SK-N-SH (cell line): ENCODE results near the gene PTK7. TPM values are rescaled to one million over a fixed set of nuclear protein-coding genes. Genes with fewer than 3 reads are reported as not detected.

ENCODE experiments used
- CTCF ChIA-PET: fragments of 300-600, 350-600 bp; formaldehyde crosslinking; extraction: SDS; loops from one replicate; lab custom pipeline; 2021; lab: Yijun Ruan, JAX
- POLR2A ChIA-PET: fragments of 350-600 bp; sonication (Branson Sonifier 250); formaldehyde crosslinking; extraction: SDS; loops from one replicate; lab custom pipeline; 2020; ENCODE audit warnings: antibody characterized with exemption, inconsistent platforms; lab: Yijun Ruan, JAX
- DNase-seq: peaks from one replicate; pipeline ENCODE4 v3.0.0; 2012
- H2AFZ ChIP-seq: fragments of 200-600 bp; sonication (generic); 2 replicates; pipeline ENCODE4 v1.8.1; 2016; ENCODE audit warnings: antibody characterized with exemption, mild to moderate bottlenecking, low read depth
- H3F3A ChIP-seq: fragments of 200-600 bp; sonication (generic); replicated peaks from 2 replicates; pipeline ENCODE3; 2016; ENCODE audit warnings: antibody characterized with exemption, mild to moderate bottlenecking; ENCODE audit not compliant: insufficient read depth
- H3K27ac ChIP-seq, 2 experiments: fragments of 200-500 bp in 1 of 2; fragments of 200-600 bp in 1 of 2; sonication (Bioruptor generic) in 1 of 2; sonication (generic), shearing (Covaris generic) in 1 of 2; 2 replicates each; pipeline versions ENCODE4 v1.5.1 to v1.6.1; 2014 to 2016; ENCODE audit warnings: low read depth in 2 of 2, inconsistent platforms in 1 of 2, low read length in 1 of 2, mild to moderate bottlenecking in 1 of 2, mixed read lengths in 1 of 2
- H3K27me3 ChIP-seq: fragments of 200-600 bp; sonication (generic), shearing (Covaris generic); 2 replicates; pipeline ENCODE4 v1.6.1; 2016; ENCODE audit warnings: mixed run types; ENCODE audit not compliant: insufficient read depth
- H3K36me3 ChIP-seq, 2 experiments: fragments of 200-500 bp in 1 of 2; fragments of 200-600 bp in 1 of 2; sonication (Bioruptor generic) in 1 of 2; sonication (generic) in 1 of 2; replicated peaks in 1 of 2; 2 replicates each; pipeline versions ENCODE3 to v1.5.1; 2014 to 2016; ENCODE audit warnings: low read length in 1 of 2, mild to moderate bottlenecking in 1 of 2; ENCODE audit not compliant: insufficient read depth in 2 of 2, control insufficient read depth in 1 of 2
- H3K4me1 ChIP-seq, 2 experiments: fragments of 200-500 bp in 1 of 2; fragments of 200-600 bp in 1 of 2; sonication (Bioruptor generic) in 1 of 2; sonication (generic), shearing (Covaris generic) in 1 of 2; 2 replicates each; pipeline versions ENCODE4 v1.5.1 to v1.6.1; 2014 to 2016; ENCODE audit warnings: low read depth in 1 of 2, low read length in 1 of 2, mixed run types in 1 of 2; ENCODE audit not compliant: insufficient read depth in 2 of 2, control insufficient read depth in 1 of 2
- H3K4me2 ChIP-seq: fragments of 200-600 bp; sonication (generic), shearing (Covaris generic); 2 replicates; pipeline ENCODE4 v1.6.1; 2017; ENCODE audit warnings: mixed run types
- H3K4me3 ChIP-seq, 2 experiments: fragments of 200-500 bp in 1 of 2; fragments of 200-600 bp in 1 of 2; sonication (Bioruptor generic) in 1 of 2; sonication (generic), shearing (Covaris generic) in 1 of 2; 2 replicates each; pipeline versions ENCODE4 v1.5.1 to v1.8.1; 2014 to 2016; ENCODE audit warnings: low read depth in 2 of 2, inconsistent platforms in 1 of 2, low read length in 1 of 2, mild to moderate bottlenecking in 1 of 2, mixed read lengths in 1 of 2, moderate library complexity in 1 of 2
- H3K79me2 ChIP-seq: fragments of 200-600 bp; sonication (generic); 2 replicates; pipeline ENCODE4 v1.8.1; 2017; ENCODE audit warnings: mild to moderate bottlenecking; ENCODE audit not compliant: insufficient read depth
- H3K9ac ChIP-seq: fragments of 200-600 bp; sonication (generic); 2 replicates; pipeline ENCODE4 v1.6.1; 2017; ENCODE audit warnings: mixed run types
- H3K9me2 ChIP-seq: fragments of 200-600 bp; sonication (generic); 2 replicates; pipeline ENCODE4 v1.6.1; 2017; ENCODE audit warnings: mixed run types
- H3K9me3 ChIP-seq: fragments of 200-600 bp; sonication (generic); 2 replicates; pipeline ENCODE4 v1.6.1; 2017; ENCODE audit warnings: mixed run types, mild to moderate bottlenecking, moderate library complexity
- H4K20me1 ChIP-seq: fragments of 200-600 bp; sonication (generic); 2 replicates; pipeline ENCODE4 v1.6.1; 2017; ENCODE audit warnings: mild to moderate bottlenecking, mixed run types; ENCODE audit not compliant: insufficient read depth
- ELF1 ChIP-seq: IDR thresholded peaks from 2 replicates; pipeline ENCODE4 v1.4.0; 2012
- GABPA ChIP-seq: IDR thresholded peaks from 2 replicates; pipeline ENCODE4 v1.4.0; 2012; ENCODE audit warnings: low read depth, mild to moderate bottlenecking
- RCOR1 ChIP-seq: fragments of 150-350 bp; IDR thresholded peaks from 2 replicates; pipeline ENCODE4 v1.6.1; 2017; ENCODE audit warnings: antibody characterized with exemption, low read length
- WGBS: methylation state at CpG from one replicate; pipeline ENCODE4 v1.1.6; 2017; ENCODE audit warnings: low lambda C conversion rate; 5-methylcytosine and 5-hydroxymethylcytosine counted together
- polyA plus RNA-seq, 3 experiments: library from polyadenylated mRNA; depleted of rRNA; stranded (reverse); fragments of >200 nt; gene quantifications; 2 replicates each; pipeline ENCODE4 v1.2.3, GENCODE V29; 2012
- TF ChIP-seq, protein P1 (sequence below): IDR thresholded peaks from 2 replicates; pipeline ENCODE4 v1.6.1; 2012; ENCODE audit warnings: mild to moderate bottlenecking, low read depth, low read length, moderate library complexity

The PTK7 gene
- polyA plus RNA-seq, 1 of the 3 experiments (the other 2 are of a cell fraction): 105 TPM

DNA sequence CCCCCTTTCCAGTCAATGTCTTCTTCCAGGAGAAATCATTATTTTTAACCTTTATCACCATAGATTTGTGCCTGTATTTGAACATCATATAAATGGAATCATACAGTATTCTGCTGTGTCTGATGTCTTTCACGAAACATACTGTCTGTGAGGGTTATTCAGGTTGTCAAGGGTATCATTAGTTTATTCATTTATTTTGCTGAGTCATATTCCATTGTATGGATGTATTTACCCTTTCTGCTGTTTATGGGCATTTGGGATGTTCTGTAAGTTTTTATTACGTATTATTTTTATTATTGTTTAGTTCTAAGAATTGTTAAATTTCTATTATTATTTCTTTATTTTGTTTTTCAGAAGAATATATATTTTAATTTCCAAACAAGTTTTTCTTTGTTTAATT lies 131.2 kb downstream of the PTK7 start:
- Histone ChIP-seq H3K9me3 (no peaks in the 10 kb centered on the region), H3K4me2 (no peak overlapping the region), H3F3A (no peaks in the 10 kb centered on the region), H4K20me1 (no peaks in the 10 kb centered on the region), H3K9ac (no peak overlapping the region), H3K4me3 (no peak overlapping the region), H2AFZ (no peak overlapping the region), H3K79me2 (no peaks in the 10 kb centered on the region), H3K27me3 (no peaks in the 10 kb centered on the region), H3K4me1 (no peaks in the 10 kb centered on the region), H3K9me2 (no peaks in the 10 kb centered on the region), H3K36me3 (peaks cover 25% of the 10 kb centered on the region in 2 experiments)
- POLR2A ChIA-PET: no interaction called here
- DNase-seq: no peak
- CTCF ChIA-PET: no interaction called here
- 88% methylated on average over 2 of the region's 2 CpGs for WGBS
- TF ChIP-seq, protein P1, sequence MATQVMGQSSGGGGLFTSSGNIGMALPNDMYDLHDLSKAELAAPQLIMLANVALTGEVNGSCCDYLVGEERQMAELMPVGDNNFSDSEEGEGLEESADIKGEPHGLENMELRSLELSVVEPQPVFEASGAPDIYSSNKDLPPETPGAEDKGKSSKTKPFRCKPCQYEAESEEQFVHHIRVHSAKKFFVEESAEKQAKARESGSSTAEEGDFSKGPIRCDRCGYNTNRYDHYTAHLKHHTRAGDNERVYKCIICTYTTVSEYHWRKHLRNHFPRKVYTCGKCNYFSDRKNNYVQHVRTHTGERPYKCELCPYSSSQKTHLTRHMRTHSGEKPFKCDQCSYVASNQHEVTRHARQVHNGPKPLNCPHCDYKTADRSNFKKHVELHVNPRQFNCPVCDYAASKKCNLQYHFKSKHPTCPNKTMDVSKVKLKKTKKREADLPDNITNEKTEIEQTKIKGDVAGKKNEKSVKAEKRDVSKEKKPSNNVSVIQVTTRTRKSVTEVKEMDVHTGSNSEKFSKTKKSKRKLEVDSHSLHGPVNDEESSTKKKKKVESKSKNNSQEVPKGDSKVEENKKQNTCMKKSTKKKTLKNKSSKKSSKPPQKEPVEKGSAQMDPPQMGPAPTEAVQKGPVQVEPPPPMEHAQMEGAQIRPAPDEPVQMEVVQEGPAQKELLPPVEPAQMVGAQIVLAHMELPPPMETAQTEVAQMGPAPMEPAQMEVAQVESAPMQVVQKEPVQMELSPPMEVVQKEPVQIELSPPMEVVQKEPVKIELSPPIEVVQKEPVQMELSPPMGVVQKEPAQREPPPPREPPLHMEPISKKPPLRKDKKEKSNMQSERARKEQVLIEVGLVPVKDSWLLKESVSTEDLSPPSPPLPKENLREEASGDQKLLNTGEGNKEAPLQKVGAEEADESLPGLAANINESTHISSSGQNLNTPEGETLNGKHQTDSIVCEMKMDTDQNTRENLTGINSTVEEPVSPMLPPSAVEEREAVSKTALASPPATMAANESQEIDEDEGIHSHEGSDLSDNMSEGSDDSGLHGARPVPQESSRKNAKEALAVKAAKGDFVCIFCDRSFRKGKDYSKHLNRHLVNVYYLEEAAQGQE: no peak
- TF ChIP-seq ELF1: no peak
- no peak for TF ChIP-seq RCOR1
- TF ChIP-seq GABPA: no peak
- TF ChIP-seq, all 33 proteins: peak for 0
- H3K27ac ChIP-seq: no peak overlapping the region

Other genes with a start within 250 kb of the PTK7 start
- 22.1 and 28.7 TPM in 2 replicates for gene RPL7L1, start 196.7 kb upstream of the PTK7 start, polyA plus RNA-seq (2012; rRNA removed)
- gene PTCRA, start 160.3 kb upstream of the PTK7 start, polyA plus RNA-seq (2012; rRNA removed): not detected in 2 replicates
- gene CNPY3, start 146.8 kb upstream of the PTK7 start, polyA plus RNA-seq (2012; rRNA removed): 59.2 and 77.5 TPM in 2 replicates
- 1.4 and 2.0 TPM in 2 replicates for gene GNMT, start 115.6 kb upstream of the PTK7 start, polyA plus RNA-seq (2012; rRNA removed)
- 12.5 and 15.3 TPM in 2 replicates for gene PEX6, start 97.1 kb upstream of the PTK7 start, polyA plus RNA-seq (2012; rRNA removed)
- 37.6 and 38.6 TPM in 2 replicates for gene PPP2R5D, start 91.7 kb upstream of the PTK7 start, polyA plus RNA-seq (2012; rRNA removed)
- 160 and 171 TPM in 2 replicates for gene MEA1, start 62.4 kb upstream of the PTK7 start, polyA plus RNA-seq (2012; rRNA removed)
- 59.1 and 74.1 TPM in 2 replicates for gene KLHDC3, start 62.1 kb upstream of the PTK7 start, polyA plus RNA-seq (2012; rRNA removed)
- gene RRP36, start 54.7 kb upstream of the PTK7 start, polyA plus RNA-seq (2012; rRNA removed): 60.5 and 64.8 TPM in 2 replicates
- 46.9 and 59.6 TPM in 2 replicates for gene CUL7, start 22.5 kb upstream of the PTK7 start, polyA plus RNA-seq (2012; rRNA removed)
- 43.0 and 64.7 TPM in 2 replicates for gene MRPL2, start 16.9 kb upstream of the PTK7 start, polyA plus RNA-seq (2012; rRNA removed)
- 17.5 and 22.0 TPM in 2 replicates for gene KLC4, start 16.7 kb upstream of the PTK7 start, polyA plus RNA-seq (2012; rRNA removed)
- 31.7 and 33.8 TPM in 2 replicates for gene SRF, start 95.0 kb downstream of the PTK7 start, polyA plus RNA-seq (2012; rRNA removed)
- gene CUL9, start 105.9 kb downstream of the PTK7 start, polyA plus RNA-seq (2012; rRNA removed): 36.8 and 37.7 TPM in 2 replicates
- gene DNPH1, start 153.2 kb downstream of the PTK7 start, polyA plus RNA-seq (2012; rRNA removed): 263 and 287 TPM in 2 replicates
- 0.91 and 0.94 TPM in 2 replicates for gene TTBK1, start 167.2 kb downstream of the PTK7 start, polyA plus RNA-seq (2012; rRNA removed)
- gene SLC22A7, start 221.9 kb downstream of the PTK7 start, polyA plus RNA-seq (2012; rRNA removed): not detected in 2 replicates
- 0.11 TPM in 1 of 2 replicates, not detected in the other for gene CRIP3, start 232.5 kb downstream of the PTK7 start, polyA plus RNA-seq (2012; rRNA removed)